Calu3 (cell line): Measurements from ENCODE around the gene RUBCN. TPM values are rescaled to one million over a fixed set of nuclear protein-coding genes. Genes with fewer than 3 reads are reported as not detected.

Experiments
- BruUV-seq: library from RNA; stranded (reverse); fragments of 400-500 nt; replicated peaks from 2 replicates; lab custom pipeline; 2021; lab: Mats Ljungman, UMichigan
- CTCF ChIA-PET: fragments of 300-600 bp; sonication (Branson Sonifier 250); formaldehyde crosslinking; loops from one replicate; lab custom pipeline; 2022; ENCODE audit warnings: antibody characterized with exemption; lab: Charles Lee
- DNase-seq: peaks from one replicate; pipeline ENCODE4 v3.0.0; 2022
- H3K27ac Mint-ChIP-seq: one replicate; pipeline ENCODE4 v1.8.0; 2022; ENCODE audit warnings: mixed read lengths; ENCODE audit not compliant: unreplicated experiment
- H3K27me3 Mint-ChIP-seq: one replicate; pipeline ENCODE4 v1.8.0; 2022; ENCODE audit warnings: mixed read lengths; ENCODE audit not compliant: unreplicated experiment
- H3K36me3 Mint-ChIP-seq: one replicate; pipeline ENCODE4 v1.8.0; 2022; ENCODE audit warnings: mild to moderate bottlenecking, moderate library complexity, mixed read lengths; ENCODE audit not compliant: insufficient read depth, unreplicated experiment
- H3K4me1 Mint-ChIP-seq: one replicate; pipeline ENCODE4 v1.8.0; 2022; ENCODE audit warnings: mild to moderate bottlenecking, low read depth, mixed read lengths; ENCODE audit not compliant: unreplicated experiment
- H3K4me3 Mint-ChIP-seq: one replicate; pipeline ENCODE4 v1.8.0; 2022; ENCODE audit warnings: mild to moderate bottlenecking, low read depth, moderate library complexity, mixed read lengths; ENCODE audit not compliant: unreplicated experiment
- H3K9me3 Mint-ChIP-seq: one replicate; pipeline ENCODE4 v1.8.0; 2022; ENCODE audit warnings: low read depth, mixed read lengths; ENCODE audit not compliant: unreplicated experiment
- intact Hi-C: fragments of 100-400 bp; cut with micrococcal nuclease; formaldehyde crosslinking; loops from one replicate; pipeline ENCODE4 v1.10.0; 2022; ENCODE audit not compliant: unreplicated experiment
- total RNA-seq: library from RNA; stranded (reverse); gene quantifications from 2 replicates; pipeline ENCODE4 v1.2.3, GENCODE V29; 2022
- TF ChIP-seq, protein P1 (sequence below): fragments of 200-600 bp; IDR thresholded peaks from one replicate; pipeline ENCODE4 v1.8.0; 2022; ENCODE audit warnings: antibody characterized with exemption; ENCODE audit not compliant: unreplicated experiment

Gene RUBCN
- total RNA-seq, 1 experiment from 2014 or later: 22.9 TPM

DNA sequence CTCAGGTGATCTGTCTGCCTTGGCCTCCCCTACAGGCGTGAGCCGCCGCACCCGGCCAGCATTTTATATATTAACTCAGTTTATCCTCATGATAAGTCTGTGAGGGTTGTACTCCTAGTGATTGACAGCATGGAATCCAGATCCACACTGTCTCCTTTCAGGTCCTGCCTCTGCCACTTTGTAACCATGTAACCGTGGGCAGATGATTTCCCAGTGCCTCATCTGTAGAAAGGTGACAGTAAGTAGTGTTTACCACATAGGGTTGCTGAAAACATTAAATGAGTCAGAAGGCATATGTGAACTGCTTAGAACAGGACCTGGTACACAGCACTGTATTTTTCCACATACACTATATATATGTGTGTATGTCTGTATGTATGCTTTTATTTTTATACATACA is 15.4 kb upstream of the RUBCN start:
- Mint-ChIP-seq H3K27me3 (no peaks in the 10 kb centered on the region), H3K4me1 (peaks cover 13% of the 10 kb centered on the region), H3K27ac (no peak overlapping the region), H3K4me3 (peak overlapping the region; percentile 87), H3K36me3 (peaks cover 30% of the 10 kb centered on the region), H3K9me3 (no peaks in the 10 kb centered on the region)
- CTCF ChIA-PET: no interaction called here
- no TSS peak for BruUV-seq
- no peak for DNase-seq
- intact Hi-C loops: no loop called here
- TF ChIP-seq, protein P1, sequence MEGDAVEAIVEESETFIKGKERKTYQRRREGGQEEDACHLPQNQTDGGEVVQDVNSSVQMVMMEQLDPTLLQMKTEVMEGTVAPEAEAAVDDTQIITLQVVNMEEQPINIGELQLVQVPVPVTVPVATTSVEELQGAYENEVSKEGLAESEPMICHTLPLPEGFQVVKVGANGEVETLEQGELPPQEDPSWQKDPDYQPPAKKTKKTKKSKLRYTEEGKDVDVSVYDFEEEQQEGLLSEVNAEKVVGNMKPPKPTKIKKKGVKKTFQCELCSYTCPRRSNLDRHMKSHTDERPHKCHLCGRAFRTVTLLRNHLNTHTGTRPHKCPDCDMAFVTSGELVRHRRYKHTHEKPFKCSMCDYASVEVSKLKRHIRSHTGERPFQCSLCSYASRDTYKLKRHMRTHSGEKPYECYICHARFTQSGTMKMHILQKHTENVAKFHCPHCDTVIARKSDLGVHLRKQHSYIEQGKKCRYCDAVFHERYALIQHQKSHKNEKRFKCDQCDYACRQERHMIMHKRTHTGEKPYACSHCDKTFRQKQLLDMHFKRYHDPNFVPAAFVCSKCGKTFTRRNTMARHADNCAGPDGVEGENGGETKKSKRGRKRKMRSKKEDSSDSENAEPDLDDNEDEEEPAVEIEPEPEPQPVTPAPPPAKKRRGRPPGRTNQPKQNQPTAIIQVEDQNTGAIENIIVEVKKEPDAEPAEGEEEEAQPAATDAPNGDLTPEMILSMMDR: no peak

DNA sequence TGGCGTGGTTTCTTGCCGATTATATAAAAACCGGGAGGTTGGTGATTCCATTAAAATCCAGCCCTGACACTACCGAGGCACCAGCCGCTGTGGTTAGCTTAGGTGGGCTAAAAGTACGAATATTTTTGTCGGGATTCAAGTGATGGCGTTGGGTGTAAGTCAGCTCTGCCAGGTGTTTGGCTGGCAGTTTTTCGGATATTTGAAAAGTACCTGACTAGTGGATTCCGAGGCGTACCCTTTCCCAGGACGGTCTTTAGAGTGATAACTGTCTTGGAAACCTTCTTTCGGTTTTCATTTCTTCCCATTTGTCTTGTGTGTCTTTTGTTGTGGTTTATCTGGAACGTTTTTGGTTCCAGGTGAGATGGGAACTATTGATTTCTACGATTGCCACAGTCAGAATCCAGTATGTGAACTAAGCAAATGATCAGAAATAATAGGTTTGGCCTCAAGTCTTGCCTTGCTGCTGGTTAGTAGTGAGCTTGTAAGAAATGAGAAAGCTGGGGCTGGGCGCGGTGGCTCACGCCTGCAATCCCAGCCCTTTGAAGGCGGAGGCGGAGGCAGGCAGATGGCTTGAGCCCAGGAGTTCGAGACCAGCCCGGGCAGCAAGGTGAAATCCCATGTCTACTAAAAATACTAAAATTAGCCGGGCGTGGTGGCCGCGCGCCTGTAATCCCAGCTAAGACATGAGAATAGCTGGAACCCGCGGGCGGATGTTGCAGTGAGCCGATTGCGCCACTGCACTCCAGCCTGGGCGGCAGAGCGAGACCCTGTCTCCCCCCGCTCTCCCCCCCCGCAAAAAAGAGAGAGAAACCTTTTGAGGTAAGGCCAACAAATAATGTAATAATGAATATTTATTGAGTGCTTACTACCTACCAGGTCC is 14.4 kb upstream of the RUBCN start:
- BruUV-seq: TSS peak; percentile 21
- CTCF ChIA-PET: interaction anchor here (0.9 kb wide), 1 partner anchor 13 kb away, joined by 3 read pairs; no protein-coding TSS in a partner anchor
- H3K4me3 Mint-ChIP-seq: peak overlapping the region; percentile 87
- intact Hi-C loops: no loop called here
- peak overlapping the region; percentile 70 for H3K27ac Mint-ChIP-seq
- no peaks in the 10 kb centered on the region for H3K9me3 Mint-ChIP-seq
- H3K4me1 Mint-ChIP-seq: peaks cover 13% of the 10 kb centered on the region
- TF ChIP-seq, protein P1: no peak
- no peaks in the 10 kb centered on the region for H3K27me3 Mint-ChIP-seq
- H3K36me3 Mint-ChIP-seq: peaks cover 30% of the 10 kb centered on the region
- DNase-seq: peak; percentile 27

DNA sequence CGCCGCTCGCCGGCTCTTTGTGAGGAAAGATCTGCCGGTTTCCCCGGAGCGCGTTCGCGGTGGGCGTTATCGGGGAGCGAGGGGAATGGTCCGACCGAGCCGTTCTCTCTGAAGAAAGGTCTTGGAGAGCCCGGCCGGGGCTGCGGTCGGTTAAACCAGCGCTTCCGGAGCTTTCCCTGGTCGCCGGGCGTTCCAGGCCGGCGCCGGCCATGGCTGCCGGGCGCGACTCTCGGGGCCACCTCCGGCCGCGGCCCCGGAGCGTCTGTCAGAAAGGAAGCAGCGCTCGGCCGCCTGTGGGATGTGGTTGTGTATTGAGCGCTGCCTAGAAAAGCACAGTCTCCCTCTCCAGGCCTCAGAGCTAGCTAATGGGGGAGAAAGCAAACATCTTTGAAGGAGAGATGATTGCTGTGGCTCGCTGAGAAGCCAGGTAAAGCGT is 13.7 kb upstream of the RUBCN start:
- CTCF ChIA-PET: interaction anchor here (0.6 kb wide), 2 partner anchors 12 to 71 kb away, joined by 3 to 4 read pairs; no protein-coding TSS in a partner anchor
- H3K36me3 Mint-ChIP-seq: peaks cover 30% of the 10 kb centered on the region
- H3K27me3 Mint-ChIP-seq: no peaks in the 10 kb centered on the region
- H3K27ac Mint-ChIP-seq: peak overlapping the region; percentile 70
- peak overlapping the region; percentile 87 for H3K4me3 Mint-ChIP-seq
- no peaks in the 10 kb centered on the region for H3K9me3 Mint-ChIP-seq
- BruUV-seq: no TSS peak
- TF ChIP-seq, protein P1: no peak
- peaks cover 13% of the 10 kb centered on the region for H3K4me1 Mint-ChIP-seq
- intact Hi-C loops: no loop called here
- DNase-seq: peak; percentile 54

DNA sequence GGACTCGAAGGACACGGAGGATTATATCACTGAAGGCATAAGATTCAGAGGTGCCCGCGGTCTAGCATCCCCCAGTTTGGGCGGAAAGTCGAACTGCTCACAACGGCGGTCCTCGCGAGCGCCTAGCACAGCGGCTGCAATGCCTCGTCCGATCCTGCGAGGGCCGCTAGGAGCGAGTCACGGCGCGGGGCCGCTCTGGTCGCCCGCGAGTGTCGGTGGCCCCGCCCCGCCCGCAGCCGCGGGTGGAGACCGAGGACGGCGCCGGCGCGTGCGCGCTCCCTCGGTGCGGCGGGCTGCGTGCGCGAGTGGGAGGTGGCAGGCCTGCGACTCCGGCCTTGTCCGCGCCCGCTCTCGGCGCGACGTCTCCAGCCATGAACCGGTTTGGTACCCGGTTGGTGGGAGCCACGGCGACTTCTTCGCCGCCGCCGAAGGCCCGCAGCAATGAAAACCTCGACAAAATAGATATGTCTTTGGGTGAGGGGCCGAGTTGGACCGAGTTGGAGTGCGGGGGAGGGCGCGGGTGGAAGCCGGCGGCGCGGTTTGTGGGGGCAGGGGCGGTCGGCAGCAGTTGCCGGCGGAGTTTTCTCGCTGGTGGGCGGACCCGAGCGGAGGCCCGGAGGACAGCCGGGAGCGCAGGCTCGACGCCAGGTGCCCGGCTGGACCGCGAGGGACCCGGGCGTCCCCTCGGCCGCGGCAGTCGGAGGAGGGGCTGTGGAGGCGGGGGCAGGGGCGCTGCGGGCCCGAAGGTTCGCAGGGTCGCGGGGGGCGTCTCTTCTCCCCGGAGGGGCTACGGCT is 13.1 kb upstream of the RUBCN start, which contains the start of gene FYTTD1:
Gene FYTTD1, plus strand, starts transcription at position 283 of the 795 bp plus-strand sequence. Its CDS starts 89 bp downstream, at position 372.
- H3K4me3 Mint-ChIP-seq: peak within 1 kb of the TSS; percentile 87
- no peaks in the 10 kb centered on the region for H3K27me3 Mint-ChIP-seq
- H3K36me3 Mint-ChIP-seq: peaks cover 30% of the 10 kb centered on the region
- H3K9me3 Mint-ChIP-seq: no peaks in the 10 kb centered on the region
- CTCF ChIA-PET: interaction anchor here (0.6 kb wide), 2 partner anchors 12 to 71 kb away, joined by 3 to 4 read pairs; no protein-coding TSS in a partner anchor
- peak within 1 kb of the TSS; percentile 70 for H3K27ac Mint-ChIP-seq
- intact Hi-C loops: no loop called here
- peak; percentile 87 for DNase-seq
- no TSS peak for BruUV-seq
- peaks cover 13% of the 10 kb centered on the region for H3K4me1 Mint-ChIP-seq
- TF ChIP-seq, protein P1: no peak
